GM12865 (cell line): ENCODE results near the gene ZFY.

ENCODE experiments used
- DNase-seq: peaks from one replicate; pipeline ENCODE4 v3.0.0; 2010; ENCODE audit warnings: low read depth
- H3K4me3 ChIP-seq: 2 replicates; pipeline ENCODE4 v1.5.1; 2011; ENCODE audit warnings: mild to moderate bottlenecking, low read depth, low read length, control low read depth
- CTCF ChIP-seq: IDR thresholded peaks from 2 replicates; pipeline ENCODE4 v1.5.1; 2011; ENCODE audit warnings: low read length, control low read depth, low read depth, inconsistent platforms; ENCODE audit not compliant: insufficient read depth; ENCODE audit errors: missing control alignments

ZFY gene

GRCh38 chrY:2934861-2935715 is at the start of gene ZFY:
TSS of gene ZFY (plus strand) at chrY:2935381. CDS start at chrY:2953937, 18,556 bp downstream.
- no peak for DNase-seq
- H3K4me3 ChIP-seq = no peak within 1 kb of the TSS
- no peak for TF ChIP-seq CTCF

DNA sequence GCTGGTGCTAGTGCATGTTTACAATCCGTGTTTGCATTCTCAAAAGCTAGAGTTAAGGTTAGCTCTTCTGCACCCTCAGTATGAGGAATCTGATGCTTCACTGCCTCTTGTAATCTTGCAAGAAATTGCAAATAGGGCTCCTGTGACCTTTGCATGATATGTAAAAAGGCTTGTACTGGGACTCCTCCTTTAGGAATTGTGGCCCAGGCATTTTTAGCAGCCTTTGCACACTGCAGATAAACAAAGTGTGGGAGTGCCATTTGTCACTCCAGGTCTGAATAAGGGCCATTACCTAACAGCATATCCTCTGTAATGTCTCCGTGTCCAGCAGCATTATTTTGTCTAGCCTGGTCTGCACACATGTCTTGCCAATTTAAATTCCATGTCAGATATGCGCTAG is 49.3 kb upstream of the ZFY start:
- DNase-seq = no peak
- no peak overlapping the region for H3K4me3 ChIP-seq
- no peak for TF ChIP-seq CTCF

- no peak for DNase-seq
- no peak for TF ChIP-seq CTCF
- no peak overlapping the region for H3K4me3 ChIP-seq
Observed at GRCh38 chrY:2887386-2887785, 47.8 kb upstream of the ZFY start.

DNA sequence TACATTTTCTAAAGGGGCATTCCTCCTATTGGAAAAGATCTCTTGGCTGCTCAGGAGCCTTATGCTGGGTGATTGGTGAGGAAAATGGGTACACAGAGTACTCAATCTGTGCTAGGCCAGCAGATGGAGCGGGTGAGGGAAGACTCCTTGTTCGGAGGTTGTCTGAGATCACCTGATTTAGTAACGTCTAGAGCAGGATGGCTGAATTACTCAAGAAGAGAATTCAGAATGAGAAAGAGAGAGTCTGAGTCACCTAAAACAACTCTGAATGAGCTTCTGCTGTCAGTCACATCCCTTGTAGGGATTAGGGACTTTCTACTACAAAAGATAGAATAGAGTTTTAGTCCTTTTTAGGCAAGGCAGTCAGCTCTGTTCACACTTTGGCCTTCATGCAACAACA is 47.2 kb upstream of the ZFY start:
- TF ChIP-seq CTCF = no peak
- H3K4me3 ChIP-seq = no peak overlapping the region
- no peak for DNase-seq

DNA sequence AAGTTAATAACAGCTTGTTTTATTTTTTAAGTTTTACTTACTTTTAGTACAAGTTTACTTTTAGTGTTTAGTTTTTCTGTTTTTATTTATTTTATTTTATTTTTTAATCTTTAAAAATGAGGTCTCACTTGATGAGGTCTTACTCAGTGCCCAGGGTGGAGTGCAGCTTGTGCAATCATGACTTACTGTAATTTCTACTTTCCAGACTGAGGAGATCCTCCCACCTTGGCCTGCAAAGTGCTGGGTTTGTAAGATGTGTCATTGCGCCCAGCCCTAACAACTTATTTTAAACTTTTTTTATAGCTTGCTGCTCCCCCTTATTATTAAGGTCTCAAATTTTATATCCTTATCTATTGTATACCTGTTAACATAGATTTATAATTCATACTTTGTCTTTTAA is 41.7 kb upstream of the ZFY start:
- DNase-seq = no peak
- no peak overlapping the region for H3K4me3 ChIP-seq
- no peak for TF ChIP-seq CTCF

- DNase-seq = no peak
- no peak overlapping the region for H3K4me3 ChIP-seq
- no peak for TF ChIP-seq CTCF
Observed at GRCh38 chrY:2896050-2896449, 39.1 kb upstream of the ZFY start.

DNA sequence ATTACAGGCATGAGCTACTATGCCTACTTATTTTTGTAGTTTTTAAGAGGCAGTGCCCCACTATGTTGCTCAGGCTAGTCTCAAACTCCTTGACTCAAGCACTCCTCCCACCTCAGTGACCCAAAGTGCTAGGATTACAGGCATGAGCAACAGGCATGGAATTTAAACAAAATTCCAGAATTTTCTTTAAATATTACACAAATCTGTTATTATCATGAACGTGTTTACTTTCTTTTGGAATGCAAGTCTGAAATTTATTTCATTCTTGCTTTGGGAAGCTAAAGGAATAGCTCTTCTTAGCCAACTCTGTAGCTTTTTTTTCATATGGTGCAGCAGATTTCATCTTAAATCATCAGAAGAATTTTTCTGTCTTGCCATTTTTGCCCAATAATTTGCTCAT is 27.8 kb upstream of the ZFY start:
- DNase-seq = no peak
- TF ChIP-seq CTCF = no peak
- H3K4me3 ChIP-seq = no peak overlapping the region
